GM12892 (cell line): Measurements from ENCODE around the gene CMC1.

Experiments used
- DNase-seq: peaks from one replicate; pipeline ENCODE4 v3.0.0; 2011; ENCODE audit not compliant: insufficient read length
- FAIRE-seq: peaks from 2 replicates; lab custom pipeline; 2011; peaks lifted over from hg19 to GRCh38; lab: Jason Lieb, UNC
- POLR2A ChIP-seq: IDR thresholded peaks from 2 replicates; pipeline ENCODE4 v1.6.1; 2011; ENCODE audit warnings: low read depth, low read length, control low read depth
- POLR2AphosphoS5 ChIP-seq: IDR thresholded peaks from 2 replicates; pipeline ENCODE4 v1.6.1; 2011; ENCODE audit warnings: low read depth, low read length, control low read depth
- TAF1 ChIP-seq: IDR thresholded peaks from 2 replicates; pipeline ENCODE4 v1.6.1; 2011; ENCODE audit warnings: low read depth, mild to moderate bottlenecking, control low read depth, low read length, borderline replicate concordance

The CMC1 gene

DNA sequence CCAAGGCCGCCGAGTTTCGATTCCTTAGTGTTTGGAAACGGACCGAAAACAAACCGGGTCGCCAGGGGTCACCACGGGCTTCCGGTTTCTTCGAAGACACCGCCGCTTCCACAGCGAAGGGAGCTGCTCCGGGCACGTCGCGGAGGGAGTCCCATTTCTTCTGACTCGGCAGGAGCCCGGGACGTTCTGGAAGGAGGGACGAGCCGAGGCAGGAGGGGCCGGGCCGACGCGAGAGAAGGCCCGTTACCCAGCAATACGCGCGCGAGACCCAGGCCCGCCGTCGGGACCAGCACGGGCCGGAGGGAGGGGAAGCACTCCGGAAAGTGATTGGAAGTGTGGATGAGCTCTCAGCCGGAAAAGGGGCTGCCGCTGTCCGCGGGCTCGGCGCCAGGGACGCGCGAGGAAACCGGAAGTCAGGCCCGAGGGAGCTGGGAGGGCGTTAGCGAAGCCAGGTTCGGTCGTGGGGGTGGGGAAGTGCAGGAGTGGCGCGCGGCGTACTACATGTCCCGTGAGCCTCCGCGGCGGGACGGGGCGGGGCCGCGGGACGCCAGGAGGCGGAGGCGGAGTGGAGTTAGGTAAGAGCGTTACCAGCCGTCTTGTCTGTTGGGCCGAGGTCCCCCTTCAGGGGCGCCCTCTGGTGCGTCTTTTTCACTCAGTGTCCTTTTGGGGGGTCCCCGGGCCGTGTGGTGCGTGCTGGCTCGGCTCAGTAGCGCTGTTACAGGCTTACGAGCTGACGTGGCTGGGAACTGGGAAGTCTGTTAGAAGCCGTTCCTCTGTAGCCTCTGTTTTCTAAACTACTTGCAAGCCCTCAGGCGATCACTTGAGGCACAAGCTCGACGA, 107.4 kb downstream of the CMC1 start, which contains the start of the genes AZI2 and ZCWPW2:
Gene AZI2 (minus strand): TSS at position 196 of the 840 bp plus-strand sequence. CDS start 8,207 bp downstream, outside the sequence.
Gene ZCWPW2 (plus strand): TSS at position 93 of the 840 bp plus-strand sequence. CDS start 64,348 bp downstream, outside the sequence.
- FAIRE-seq (peak; percentile 100), DNase-seq (peak; percentile 44)
- TF ChIP-seq TAF1 (peak; percentile 64), POLR2AphosphoS5 (peak; percentile 87), POLR2A (peak; percentile 83)

DNA sequence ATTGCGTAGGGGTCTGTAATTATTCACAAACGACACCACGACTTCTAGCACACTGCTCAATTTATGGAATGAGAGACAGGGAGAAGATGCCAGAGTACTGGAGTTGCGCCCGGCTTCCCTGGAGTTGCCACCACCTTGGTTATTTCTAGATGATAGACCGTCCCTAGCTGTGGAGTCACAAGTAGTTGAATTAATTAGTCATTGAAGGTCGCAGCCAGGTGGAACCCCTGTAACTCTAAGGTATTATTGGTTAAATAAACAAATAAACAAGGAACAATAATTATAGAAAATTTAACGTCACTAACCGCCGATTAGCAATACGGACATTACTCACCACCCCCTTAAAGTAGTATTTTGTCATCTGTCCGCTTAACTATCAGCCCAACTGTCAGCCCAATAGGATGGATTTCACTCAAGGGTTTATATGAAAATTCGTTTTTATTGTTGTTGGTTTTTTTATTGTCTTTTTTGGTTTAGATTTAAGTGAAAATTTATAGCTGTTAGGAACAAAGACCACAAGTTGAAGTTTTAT, 108.1 kb downstream of the CMC1 start:
- no peak for TF ChIP-seq TAF1
- no peak for FAIRE-seq

More for the DNA sequence above, 108.1 kb downstream of the CMC1 start:
- no peak for DNase-seq
